Neural cell (in vitro differentiated cells): ENCODE measurements around the gene IL19. TPM values are rescaled to one million over a fixed set of nuclear protein-coding genes. Genes with fewer than 3 reads are reported as not detected.

Source experiments
- H2AFZ ChIP-seq: fragments of 200-600, 300-800 bp; sonication (generic), shearing (Covaris generic); 2 replicates; pipeline ENCODE4 v1.6.0; 2014; ENCODE audit warnings: low read depth, mild to moderate bottlenecking, antibody characterized with exemption, low read length, moderate library complexity
- H3F3A ChIP-seq: fragments of 200-600 bp; shearing (Covaris generic); 2 replicates; pipeline ENCODE4 v1.6.1; 2016; ENCODE audit warnings: mild to moderate bottlenecking, moderate library complexity, mixed read lengths, antibody characterized with exemption, low read length; ENCODE audit not compliant: insufficient read depth, poor library complexity, severe bottlenecking
- H3K27ac ChIP-seq: fragments of 200-600, 300-800 bp; sonication (generic), shearing (Covaris generic); 2 replicates; pipeline ENCODE4 v1.5.1; 2014; ENCODE audit warnings: mild to moderate bottlenecking, low read length, moderate library complexity
- H3K27me3 ChIP-seq: fragments of 300-800, 200-600 bp; sonication (generic), shearing (Covaris generic); 2 replicates; pipeline ENCODE4 v1.6.0; 2014; ENCODE audit warnings: mild to moderate bottlenecking, low read depth, low read length, moderate library complexity; ENCODE audit not compliant: insufficient read depth
- H3K36me3 ChIP-seq: fragments of 300-800, 200-600 bp; sonication (generic), shearing (Covaris generic); 2 replicates; pipeline ENCODE4 v1.5.1; 2014; ENCODE audit warnings: mild to moderate bottlenecking, antibody characterized with exemption, low read length, moderate library complexity; ENCODE audit not compliant: insufficient read depth
- H3K4me2 ChIP-seq: fragments of 300-800, 200-600 bp; sonication (generic), shearing (Covaris generic); 2 replicates; pipeline ENCODE4 v1.6.0; 2014; ENCODE audit warnings: mild to moderate bottlenecking, low read length
- H3K4me3 ChIP-seq: fragments of 300-800, 200-600 bp; sonication (generic), shearing (Covaris generic); 2 replicates; pipeline ENCODE4 v1.5.1; 2014; ENCODE audit warnings: mild to moderate bottlenecking, low read length, moderate library complexity
- H3K79me2 ChIP-seq: fragments of 200-600 bp; shearing (Covaris generic); replicated peaks from 2 replicates; pipeline ENCODE4 v1.6.0; 2014; ENCODE audit warnings: mild to moderate bottlenecking, low read length, moderate library complexity; ENCODE audit not compliant: insufficient read depth
- H3K9ac ChIP-seq: fragments of 300-800, 200-600 bp; sonication (generic), shearing (Covaris generic); 2 replicates; pipeline ENCODE4 v1.6.1; 2016; ENCODE audit warnings: mild to moderate bottlenecking, low read length, mixed read lengths
- H3K9me2 ChIP-seq: fragments of 200-600 bp; shearing (Covaris generic); 2 replicates; pipeline ENCODE4 v1.6.1; 2016; ENCODE audit warnings: mild to moderate bottlenecking, low read length, mixed read lengths; ENCODE audit not compliant: insufficient read depth
- H3K9me3 ChIP-seq: fragments of 200-600, 300-800 bp; sonication (generic), shearing (Covaris generic); 2 replicates; pipeline ENCODE4 v1.6.1; 2016; ENCODE audit warnings: mild to moderate bottlenecking, mixed run types, low read length, moderate library complexity, mixed read lengths
- H4K20me1 ChIP-seq: fragments of 200-600 bp; shearing (Covaris generic); 2 replicates; pipeline ENCODE4 v1.6.1; 2016; ENCODE audit warnings: mild to moderate bottlenecking, mixed run types; ENCODE audit not compliant: insufficient read depth
- EP300 ChIP-seq: fragments of 450-650 bp; conservative IDR thresholded peaks from 2 replicates; pipeline ENCODE4 v1.6.1; 2014; ENCODE audit warnings: antibody characterized with exemption, mild to moderate bottlenecking, moderate library complexity; ENCODE audit not compliant: poor library complexity, severe bottlenecking
- EZH2 ChIP-seq: fragments of 200-600, 300-800 bp; shearing (Covaris generic), sonication (generic); IDR thresholded peaks from 2 replicates; pipeline ENCODE4 v1.6.1; 2014; ENCODE audit warnings: antibody characterized with exemption, low read length, borderline replicate concordance, mild to moderate bottlenecking; ENCODE audit not compliant: insufficient read depth, poor library complexity, severe bottlenecking
- MXI1 ChIP-seq: fragments of 450-650 bp; conservative IDR thresholded peaks from 2 replicates; pipeline ENCODE4 v1.6.1; 2014; ENCODE audit warnings: antibody characterized with exemption, mild to moderate bottlenecking; ENCODE audit not compliant: poor library complexity, severe bottlenecking
- POLR2AphosphoS5 ChIP-seq: IDR thresholded peaks from 2 replicates; pipeline ENCODE4 v1.6.1; 2012
- RAD21 ChIP-seq: fragments of 450-650 bp; conservative IDR thresholded peaks from 2 replicates; pipeline ENCODE4 v1.6.1; 2014; ENCODE audit warnings: antibody characterized with exemption, mild to moderate bottlenecking, moderate library complexity
- REST ChIP-seq: IDR thresholded peaks from 2 replicates; pipeline ENCODE4 v1.6.1; 2012; ENCODE audit warnings: borderline replicate concordance
- SMC3 ChIP-seq: fragments of 450-650 bp; conservative IDR thresholded peaks from 2 replicates; pipeline ENCODE4 v1.6.1; 2014; ENCODE audit warnings: antibody characterized with exemption, mild to moderate bottlenecking, moderate library complexity; ENCODE audit not compliant: poor library complexity
- TAF1 ChIP-seq: IDR thresholded peaks from 2 replicates; pipeline ENCODE4 v1.6.1; 2012; ENCODE audit warnings: low read depth
- polyA plus RNA-seq: library from polyadenylated mRNA; depleted of rRNA; stranded (reverse); fragments of >200 nt; gene quantifications from 2 replicates; pipeline ENCODE4 v1.2.3, GENCODE V29; 2014
- TF ChIP-seq, protein P1 (sequence below): fragments of 450-650 bp; IDR thresholded peaks from 2 replicates; pipeline ENCODE4 v1.5.1; 2014; ENCODE audit warnings: antibody characterized with exemption, mild to moderate bottlenecking, moderate library complexity; ENCODE audit not compliant: poor library complexity, severe bottlenecking

IL19 gene
- polyA plus RNA-seq, 1 donor from 2014 or later, result not detected

DNA sequence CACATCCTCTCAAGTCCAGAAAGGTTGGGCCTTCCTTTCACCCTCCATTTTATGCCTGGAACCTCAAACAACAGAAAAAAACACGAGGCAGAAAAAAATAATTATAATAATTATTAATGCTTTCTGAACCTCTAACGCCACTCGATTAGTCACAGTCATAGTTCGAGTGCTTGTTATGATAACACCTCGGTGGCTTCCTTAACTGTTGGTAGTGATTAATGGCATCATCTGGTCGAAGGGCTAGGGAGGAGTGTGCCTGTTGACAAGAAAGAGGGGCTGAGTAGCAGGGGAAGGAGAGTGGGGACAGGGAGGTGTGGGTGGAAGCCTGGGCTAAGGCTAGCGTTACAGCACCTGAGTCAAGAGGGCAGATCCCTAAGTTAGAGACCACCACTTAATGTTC, 23.0 kb downstream of the IL19 start:
- no peak for TF ChIP-seq RAD21
- no peak for TF ChIP-seq POLR2AphosphoS5
- no peak for TF ChIP-seq SMC3
- no peak for TF ChIP-seq EP300
- TF ChIP-seq, protein P1, sequence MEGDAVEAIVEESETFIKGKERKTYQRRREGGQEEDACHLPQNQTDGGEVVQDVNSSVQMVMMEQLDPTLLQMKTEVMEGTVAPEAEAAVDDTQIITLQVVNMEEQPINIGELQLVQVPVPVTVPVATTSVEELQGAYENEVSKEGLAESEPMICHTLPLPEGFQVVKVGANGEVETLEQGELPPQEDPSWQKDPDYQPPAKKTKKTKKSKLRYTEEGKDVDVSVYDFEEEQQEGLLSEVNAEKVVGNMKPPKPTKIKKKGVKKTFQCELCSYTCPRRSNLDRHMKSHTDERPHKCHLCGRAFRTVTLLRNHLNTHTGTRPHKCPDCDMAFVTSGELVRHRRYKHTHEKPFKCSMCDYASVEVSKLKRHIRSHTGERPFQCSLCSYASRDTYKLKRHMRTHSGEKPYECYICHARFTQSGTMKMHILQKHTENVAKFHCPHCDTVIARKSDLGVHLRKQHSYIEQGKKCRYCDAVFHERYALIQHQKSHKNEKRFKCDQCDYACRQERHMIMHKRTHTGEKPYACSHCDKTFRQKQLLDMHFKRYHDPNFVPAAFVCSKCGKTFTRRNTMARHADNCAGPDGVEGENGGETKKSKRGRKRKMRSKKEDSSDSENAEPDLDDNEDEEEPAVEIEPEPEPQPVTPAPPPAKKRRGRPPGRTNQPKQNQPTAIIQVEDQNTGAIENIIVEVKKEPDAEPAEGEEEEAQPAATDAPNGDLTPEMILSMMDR, result no peak
- TF ChIP-seq TAF1, result no peak
- no peak for TF ChIP-seq REST
- TF ChIP-seq MXI1, result no peak
- no peak for TF ChIP-seq EZH2
- H3K79me2 ChIP-seq, result no peaks in the 10 kb centered on the region
- no peak overlapping the region for H3K27ac ChIP-seq
- no peak overlapping the region for H3K4me2 ChIP-seq
- H4K20me1 ChIP-seq, result no peaks in the 10 kb centered on the region
- H3K4me3 ChIP-seq, result no peak overlapping the region
- no peak overlapping the region for H3K9ac ChIP-seq
- no peaks in the 10 kb centered on the region for H3K9me3 ChIP-seq
- no peak overlapping the region for H2AFZ ChIP-seq
- H3K27me3 ChIP-seq, result no peaks in the 10 kb centered on the region
- H3K36me3 ChIP-seq, result no peaks in the 10 kb centered on the region
- H3F3A ChIP-seq, result no peaks in the 10 kb centered on the region
- no peaks in the 10 kb centered on the region for H3K9me2 ChIP-seq

DNA sequence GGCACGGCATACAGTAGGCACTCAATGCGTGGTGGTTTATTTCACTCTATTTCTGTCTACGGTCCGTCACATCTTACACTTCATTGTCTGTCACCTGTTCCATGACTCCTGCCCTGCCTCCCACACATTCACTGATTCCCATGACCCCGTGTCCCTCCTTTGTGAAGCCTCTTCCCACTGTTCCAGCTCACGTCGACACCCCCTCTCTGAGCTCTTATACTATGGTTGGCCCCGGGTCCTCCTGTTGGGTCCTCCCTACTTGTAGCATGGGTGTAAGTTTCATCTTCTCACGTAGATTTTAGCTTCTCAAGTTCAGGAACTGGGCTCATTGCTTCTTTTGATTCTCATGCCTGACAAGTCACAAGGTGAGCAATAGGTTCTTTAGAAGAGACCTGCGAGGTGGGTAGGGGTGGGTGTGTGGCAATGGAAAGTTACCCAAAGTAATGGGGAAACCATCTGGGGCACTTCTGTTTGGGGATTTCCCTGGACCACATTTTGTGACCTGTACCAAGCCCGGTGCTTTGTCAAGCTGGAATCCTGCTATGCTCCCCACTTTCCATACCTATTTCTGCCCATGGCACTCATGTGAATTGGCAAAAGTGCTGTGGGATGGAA, 23.8 kb downstream of the IL19 start:
- TF ChIP-seq, protein P1, result no peak
- TF ChIP-seq MXI1, result no peak
- TF ChIP-seq TAF1, result no peak
- Histone ChIP-seq H3K27me3 (no peaks in the 10 kb centered on the region), H3K9me3 (no peaks in the 10 kb centered on the region)

More for the DNA sequence above, 23.8 kb downstream of the IL19 start:
- H3K4me3 ChIP-seq, result no peak overlapping the region
- H4K20me1 ChIP-seq, result no peaks in the 10 kb centered on the region
- no peaks in the 10 kb centered on the region for H3K9me2 ChIP-seq
- H3K79me2 ChIP-seq, result no peaks in the 10 kb centered on the region
- no peak overlapping the region for H3K27ac ChIP-seq
- no peaks in the 10 kb centered on the region for H3F3A ChIP-seq
- no peak overlapping the region for H3K9ac ChIP-seq
- no peaks in the 10 kb centered on the region for H3K36me3 ChIP-seq
- H2AFZ ChIP-seq, result no peak overlapping the region
- no peak overlapping the region for H3K4me2 ChIP-seq
